Panc1 (cell line): ENCODE results near the gene PFKL. TPM values are rescaled to one million over a fixed set of nuclear protein-coding genes. Genes with fewer than 3 reads are reported as not detected.

ENCODE experiments used
- ATAC-seq: fragments of 200-7000 bp; cut with Tn5 transposase; 2 replicates; pipeline ENCODE4 v1.9.1; 2020; ENCODE audit warnings: mild to moderate bottlenecking, moderate library complexity
- BruUV-seq: library from RNA; stranded (reverse); fragments of 400-500 nt; replicated peaks from 2 replicates; lab custom pipeline; 2021; lab: Mats Ljungman, UMichigan
- CTCF ChIA-PET: fragments of 300-600 bp; sonication (Branson Sonifier 250); formaldehyde crosslinking; loops from one replicate; lab custom pipeline; 2022; ENCODE audit warnings: antibody characterized with exemption; lab: Charles Lee
- POLR2A ChIA-PET: fragments of 300-600 bp; sonication (Branson Sonifier 250); formaldehyde crosslinking; loops from one replicate; lab custom pipeline; 2022; ENCODE audit warnings: antibody characterized with exemption; lab: Charles Lee
- DNase-seq: peaks from one replicate; pipeline ENCODE4 v3.0.0-alpha.2; 2010; ENCODE audit warnings: low read depth, low spot score
- H3K27ac ChIP-seq: 2 replicates; pipeline ENCODE4 v1.5.1; 2011; ENCODE audit warnings: mild to moderate bottlenecking, low read length, inconsistent platforms
- H3K27me3 ChIP-seq: fragments of 200-500 bp; sonication (Bioruptor generic); 2 replicates; pipeline ENCODE4 v1.6.0; 2014; ENCODE audit warnings: low read length, inconsistent platforms; ENCODE audit not compliant: control insufficient read depth, insufficient read depth
- H3K36me3 ChIP-seq: fragments of 200-500 bp; sonication (Bioruptor generic); 2 replicates; pipeline ENCODE4 v1.5.1; 2014; ENCODE audit warnings: inconsistent platforms, mild to moderate bottlenecking, low read length, moderate library complexity; ENCODE audit not compliant: control insufficient read depth, insufficient read depth
- H3K4me1 ChIP-seq: 2 replicates; pipeline ENCODE4 v1.5.1; 2011; ENCODE audit warnings: inconsistent platforms, mild to moderate bottlenecking, low read length, moderate library complexity; ENCODE audit not compliant: control insufficient read depth, insufficient read depth
- H3K4me3 ChIP-seq, 2 experiments: 2 replicates each; pipeline ENCODE4 v1.5.1; 2011 to 2012; ENCODE audit warnings: low read depth in 2 of 2, low read length in 2 of 2, mild to moderate bottlenecking in 2 of 2, inconsistent platforms in 1 of 2, moderate library complexity in 1 of 2
- H3K9me3 ChIP-seq: fragments of 200-500 bp; sonication (Bioruptor generic); 2 replicates; pipeline ENCODE4 v1.5.1; 2014; ENCODE audit warnings: low read depth, mild to moderate bottlenecking, inconsistent platforms, low read length, moderate library complexity; ENCODE audit not compliant: control insufficient read depth, insufficient read depth
- CTCF ChIP-seq: fragments of 450-650 bp; IDR thresholded peaks from 2 replicates; pipeline ENCODE4 v1.5.1; 2017; ENCODE audit warnings: mild to moderate bottlenecking
- POLR2AphosphoS5 ChIP-seq: IDR thresholded peaks from 2 replicates; pipeline ENCODE4 v1.6.1; 2012; ENCODE audit warnings: mild to moderate bottlenecking, low read depth, low read length, moderate library complexity
- REST ChIP-seq, 2 experiments: IDR thresholded peaks; 2 replicates each; pipeline ENCODE4 v1.6.1; 2011 to 2012; ENCODE audit warnings: low read depth in 2 of 2, control low read depth in 1 of 2, low read length in 1 of 2, mild to moderate bottlenecking in 1 of 2, moderate library complexity in 1 of 2; ENCODE audit not compliant: insufficient read depth in 1 of 2
- SIN3A ChIP-seq: IDR thresholded peaks from 2 replicates; pipeline ENCODE4 v1.6.1; 2012; ENCODE audit warnings: low read depth, mild to moderate bottlenecking, low read length, moderate library complexity, borderline replicate concordance; ENCODE audit not compliant: insufficient read depth
- TCF7L2 ChIP-seq: IDR thresholded peaks from 2 replicates; pipeline ENCODE4 v1.6.1; 2011; ENCODE audit warnings: mild to moderate bottlenecking, low read depth, low read length, inconsistent platforms
- in situ Hi-C: cut with HindIII; loops from 2 replicates; pipeline ENCODE4 v1.10.0; 2016; ENCODE audit warnings: low sequenced_read_pairs, low pct_unique_long_range_greater_than_20kb
- intact Hi-C: fragments of 100-400 bp; cut with micrococcal nuclease; formaldehyde crosslinking; loops from one replicate; pipeline ENCODE4 v1.10.0; 2022; ENCODE audit not compliant: unreplicated experiment
- total RNA-seq: library from RNA; stranded (reverse); gene quantifications from one replicate; pipeline ENCODE4 v1.2.1, GENCODE V29; 2021; ENCODE audit not compliant: unreplicated experiment

The PFKL gene
- total RNA-seq, 1 experiment from 2014 or later, result 70.1 TPM

- TF ChIP-seq SIN3A (no peak), REST (IDR thresholded peaks at IDR 0.05; ENCODE audit: insufficient read depth in 1 of 2, low read depth in 2 of 2, low read length in 1 of 2) (no peak), TCF7L2 (no peak), CTCF (no peak), POLR2AphosphoS5 (no peak)
- Histone ChIP-seq H3K27ac (no peak overlapping the region), H3K4me1 (peaks cover 13% of the 10 kb centered on the region), H3K36me3 (no peaks in the 10 kb centered on the region; the same call in 1 of the 2 replicates), H3K4me3 (no peak overlapping the region), H3K9me3 (no peaks in the 10 kb centered on the region), H3K27me3 (no peaks in the 10 kb centered on the region)
- ATAC-seq (no peak), DNase-seq (no peak)
- in situ Hi-C loops, result no loop called here
- intact Hi-C loops, result no loop called here
- CTCF ChIA-PET, result no interaction called here
- POLR2A ChIA-PET, result no interaction called here
- no TSS peak for BruUV-seq
Observed at GRCh38 chr21:44305691-44306090, 5.8 kb downstream of the PFKL start.

- ATAC-seq, result no peak
- POLR2A ChIA-PET, result no interaction called here
- in situ Hi-C loops, result no loop called here
- H3K36me3 ChIP-seq, result no peaks in the 10 kb centered on the region
- no TSS peak for BruUV-seq
- H3K27ac ChIP-seq, result no peak overlapping the region
- H3K27me3 ChIP-seq, result no peaks in the 10 kb centered on the region
- CTCF ChIA-PET, result no interaction called here
- intact Hi-C loops, result no loop called here
- peaks cover 5% of the 10 kb centered on the region; the same call in 1 of the 2 replicates for H3K4me1 ChIP-seq
- DNase-seq, result no peak
- H3K9me3 ChIP-seq, result no peaks in the 10 kb centered on the region
- no peak for TF ChIP-seq REST (IDR thresholded peaks at IDR 0.05; ENCODE audit: insufficient read depth in 1 of 2, low read depth in 2 of 2, low read length in 1 of 2)
- no peak overlapping the region for H3K4me3 ChIP-seq
Observed at GRCh38 chr21:44306936-44307704, 7.3 kb downstream of the PFKL start.
